Measurements from ENCODE around the gene ANXA8. TPM values are rescaled to one million over a fixed set of nuclear protein-coding genes. Genes with fewer than 3 reads are reported as not detected.
"Not testable (repeated sequence)": the region's sequence is repeated elsewhere in the genome, so short reads cannot be mapped to it uniquely, and the experiment has no call there.

ANXA8 gene
- total RNA-seq = 1 to 10 TPM in 1 of 4 donors, not detected in 3; 1.1 TPM

GRCh38 chr10:47483923-47484322 is at the start of gene ANXA8:
TSS of gene ANXA8 (minus strand) at chr10:47484115. CDS start at chr10:47483933, 182 bp downstream.
- not testable (repeated sequence) for TF ChIP-seq CTCF (IDR thresholded peaks at IDR 0.05; ENCODE audit: low read depth)

- TF ChIP-seq CTCF (IDR thresholded peaks at IDR 0.05; ENCODE audit: low read depth) = not testable (repeated sequence)
Observed at GRCh38 chr10:47523475-47523874, 39.6 kb upstream of the ANXA8 start, which contains the start of gene AGAP9. TSS of gene AGAP9 (minus strand) at chr10:47523638. CDS start at chr10:47523526, 112 bp downstream.

GRCh38 chr10:47491600-47491999 is 7.7 kb upstream of the ANXA8 start, which contains the start of gene FAM25G:
TSS of gene FAM25G (minus strand) at chr10:47491700. CDS start at chr10:47491674, 26 bp downstream.
- TF ChIP-seq CTCF (IDR thresholded peaks at IDR 0.05; ENCODE audit: low read depth) = not testable (repeated sequence)

GRCh38 chr10:47458466-47459154 is 25.3 kb downstream of the ANXA8 start:
- no peak for TF ChIP-seq CTCF (IDR thresholded peaks at IDR 0.05; ENCODE audit: low read depth)

GRCh38 chr10:47457826-47458225 is 26.1 kb downstream of the ANXA8 start:
- TF ChIP-seq CTCF (IDR thresholded peaks at IDR 0.05; ENCODE audit: low read depth) = no peak

- no peak for TF ChIP-seq CTCF (IDR thresholded peaks at IDR 0.05; ENCODE audit: low read depth)
Observed at GRCh38 chr10:47457528-47457820, 26.4 kb downstream of the ANXA8 start.

- TF ChIP-seq CTCF (IDR thresholded peaks at IDR 0.05; ENCODE audit: low read depth) = no peak
Observed at GRCh38 chr10:47456794-47457527, 27.0 kb downstream of the ANXA8 start.
